Activated naive CD8-positive, alpha-beta T cell treated with anti-CD3 and anti-CD28 coated beads, Interleukin-2, amount 10 ng/mL, durations not matched to agents 7 days and 5 days (primary cell): ENCODE measurements around the gene BRD4. TPM values are rescaled to one million over a fixed set of nuclear protein-coding genes. Genes with fewer than 3 reads are reported as not detected.

Experiments used
- ATAC-seq: fragments of 150-1000 bp; cut with Tn5 transposase; one replicate; pipeline ENCODE4 v1.10.0; 2021; ENCODE audit warnings: low read depth, moderate library complexity
- POLR2A ChIA-PET: fragments of 350-600 bp; sonication (Branson Sonifier 250); formaldehyde crosslinking; loops from one replicate; lab custom pipeline; 2021; ENCODE audit warnings: antibody characterized with exemption; lab: Charles Lee
- DNase-seq: peaks from one replicate; pipeline ENCODE4 v3.0.0; 2021
- H3K27ac Mint-ChIP-seq: one replicate; pipeline ENCODE4 v1.8.0; 2022; ENCODE audit warnings: mild to moderate bottlenecking, mixed read lengths
- H3K27me3 Mint-ChIP-seq: one replicate; pipeline ENCODE4 v1.8.0; 2022; ENCODE audit warnings: mild to moderate bottlenecking, moderate library complexity, mixed read lengths
- H3K36me3 Mint-ChIP-seq: one replicate; pipeline ENCODE4 v1.8.0; 2021; ENCODE audit warnings: mild to moderate bottlenecking, mixed read lengths
- H3K4me1 Mint-ChIP-seq: one replicate; pipeline ENCODE4 v1.8.0; 2021; ENCODE audit warnings: mixed read lengths
- H3K4me3 Mint-ChIP-seq: one replicate; pipeline ENCODE4 v1.8.0; 2022; ENCODE audit warnings: mild to moderate bottlenecking, moderate library complexity, mixed read lengths
- H3K9me3 Mint-ChIP-seq: one replicate; pipeline ENCODE4 v1.8.0; 2021; ENCODE audit warnings: mixed read lengths
- total RNA-seq, 2 experiments: library from RNA; stranded (reverse); gene quantifications; one replicate each; pipeline ENCODE4 v1.2.3, GENCODE V29; 2021

Gene BRD4
- total RNA-seq, 2 experiments from 2014 or later, result 132 to 134 TPM

GRCh38 chr19:15290166-15290565 is 42.2 kb downstream of the BRD4 start:
- Mint-ChIP-seq H3K4me3 (no peak overlapping the region), H3K36me3 (no peaks in the 10 kb centered on the region), H3K27me3 (no peaks in the 10 kb centered on the region), H3K9me3 (no peaks in the 10 kb centered on the region), H3K4me1 (peaks cover 71% of the 10 kb centered on the region), H3K27ac (no peak overlapping the region)
- DNase-seq (no peak), ATAC-seq (no peak)
- POLR2A ChIA-PET, result no interaction called here

- H3K27ac Mint-ChIP-seq, result no peak overlapping the region
- DNase-seq (no peak), ATAC-seq (no peak)
- H3K27me3 Mint-ChIP-seq, result no peaks in the 10 kb centered on the region
- H3K4me3 Mint-ChIP-seq, result peak overlapping the region; percentile 18
- POLR2A ChIA-PET, result interaction anchor here (0.8 kb wide), 1 partner anchor 10 kb away, joined by 3 read pairs; no protein-coding TSS in a partner anchor
- no peaks in the 10 kb centered on the region for H3K36me3 Mint-ChIP-seq
- peaks cover 76% of the 10 kb centered on the region for H3K4me1 Mint-ChIP-seq
- no peaks in the 10 kb centered on the region for H3K9me3 Mint-ChIP-seq
Measured at GRCh38 chr19:15289673-15290072, 42.7 kb downstream of the BRD4 start.

- Mint-ChIP-seq H3K27me3 (no peaks in the 10 kb centered on the region), H3K27ac (peak overlapping the region; percentile 61), H3K36me3 (no peaks in the 10 kb centered on the region), H3K4me3 (peak overlapping the region; percentile 24), H3K9me3 (no peaks in the 10 kb centered on the region), H3K4me1 (peaks cover 80% of the 10 kb centered on the region)
- ATAC-seq (peak; percentile 31), DNase-seq (no peak)
- POLR2A ChIA-PET, result interaction anchor here (1.0 to 1.2 kb wide), 3 partner anchors 10 to 90 kb away, joined by 3 to 8 read pairs (median 5); partner anchors contain the start of gene BRD4
Measured at GRCh38 chr19:15288146-15288963, 44.0 kb downstream of the BRD4 start.

- no peak for ATAC-seq
- Mint-ChIP-seq H3K4me1 (peaks cover 78% of the 10 kb centered on the region), H3K4me3 (peak overlapping the region; percentile 45), H3K9me3 (no peaks in the 10 kb centered on the region), H3K27ac (peak overlapping the region; percentile 36), H3K36me3 (no peaks in the 10 kb centered on the region), H3K27me3 (no peaks in the 10 kb centered on the region)
- POLR2A ChIA-PET, result no interaction called here
- no peak for DNase-seq
Measured at GRCh38 chr19:15287496-15287895, 44.8 kb downstream of the BRD4 start.

- H3K4me1 Mint-ChIP-seq, result peaks cover 77% of the 10 kb centered on the region
- ATAC-seq (no peak), DNase-seq (no peak)
- H3K4me3 Mint-ChIP-seq, result no peak overlapping the region
- POLR2A ChIA-PET, result no interaction called here
- H3K36me3 Mint-ChIP-seq, result no peaks in the 10 kb centered on the region
- H3K9me3 Mint-ChIP-seq, result no peaks in the 10 kb centered on the region
- no peak overlapping the region for H3K27ac Mint-ChIP-seq
- H3K27me3 Mint-ChIP-seq, result no peaks in the 10 kb centered on the region
Measured at GRCh38 chr19:15286688-15287365, 45.5 kb downstream of the BRD4 start.

GRCh38 chr19:15285896-15286591 is 46.3 kb downstream of the BRD4 start:
- no peak for DNase-seq
- ATAC-seq, result no peak
- no peaks in the 10 kb centered on the region for H3K27me3 Mint-ChIP-seq
- no peak overlapping the region for H3K27ac Mint-ChIP-seq
- peaks cover 75% of the 10 kb centered on the region for H3K4me1 Mint-ChIP-seq
- POLR2A ChIA-PET, result no interaction called here
- no peaks in the 10 kb centered on the region for H3K9me3 Mint-ChIP-seq
- H3K4me3 Mint-ChIP-seq, result no peak overlapping the region
- no peaks in the 10 kb centered on the region for H3K36me3 Mint-ChIP-seq

GRCh38 chr19:15284896-15285295 is 47.4 kb downstream of the BRD4 start:
- no peaks in the 10 kb centered on the region for H3K36me3 Mint-ChIP-seq
- H3K4me3 Mint-ChIP-seq, result no peak overlapping the region
- H3K9me3 Mint-ChIP-seq, result no peaks in the 10 kb centered on the region
- POLR2A ChIA-PET, result no interaction called here
- H3K4me1 Mint-ChIP-seq, result peaks cover 67% of the 10 kb centered on the region
- H3K27ac Mint-ChIP-seq, result no peak overlapping the region
- DNase-seq (no peak), ATAC-seq (no peak)
- no peaks in the 10 kb centered on the region for H3K27me3 Mint-ChIP-seq

- Mint-ChIP-seq H3K9me3 (no peaks in the 10 kb centered on the region), H3K27me3 (no peaks in the 10 kb centered on the region), H3K27ac (no peak overlapping the region), H3K36me3 (peaks cover 2% of the 10 kb centered on the region), H3K4me3 (no peak overlapping the region), H3K4me1 (peaks cover 63% of the 10 kb centered on the region)
- DNase-seq (no peak), ATAC-seq (no peak)
- POLR2A ChIA-PET, result no interaction called here
Measured at GRCh38 chr19:15284091-15284490, 48.2 kb downstream of the BRD4 start.

GRCh38 chr19:15283141-15283883 is 49.0 kb downstream of the BRD4 start:
- Mint-ChIP-seq H3K27me3 (no peaks in the 10 kb centered on the region), H3K9me3 (no peaks in the 10 kb centered on the region), H3K4me3 (no peak overlapping the region), H3K4me1 (peaks cover 57% of the 10 kb centered on the region), H3K36me3 (peaks cover 2% of the 10 kb centered on the region), H3K27ac (peak overlapping the region; percentile 71)
- POLR2A ChIA-PET, result interaction anchor here (1.2 kb wide), 2 partner anchors 96 to 136 kb away, joined by 3 read pairs; partner anchors contain the start of genes AKAP8 and AKAP8L
- ATAC-seq (no peak), DNase-seq (no peak)

GRCh38 chr19:15282311-15282705 is 50.0 kb downstream of the BRD4 start:
- no peaks in the 10 kb centered on the region for H3K9me3 Mint-ChIP-seq
- H3K4me1 Mint-ChIP-seq, result peaks cover 48% of the 10 kb centered on the region
- H3K27me3 Mint-ChIP-seq, result no peaks in the 10 kb centered on the region
- H3K36me3 Mint-ChIP-seq, result peaks cover 2% of the 10 kb centered on the region
- ATAC-seq (no peak), DNase-seq (no peak)
- no peak overlapping the region for H3K27ac Mint-ChIP-seq
- POLR2A ChIA-PET, result interaction anchor here (1.2 kb wide), 2 partner anchors 97 to 137 kb away, joined by 3 read pairs; partner anchors contain the start of genes AKAP8 and AKAP8L
- no peak overlapping the region for H3K4me3 Mint-ChIP-seq

- POLR2A ChIA-PET, result no interaction called here
- Mint-ChIP-seq H3K9me3 (no peaks in the 10 kb centered on the region), H3K4me1 (peaks cover 43% of the 10 kb centered on the region), H3K36me3 (peaks cover 2% of the 10 kb centered on the region), H3K4me3 (no peak overlapping the region), H3K27me3 (no peaks in the 10 kb centered on the region), H3K27ac (no peak overlapping the region)
- DNase-seq (no peak), ATAC-seq (no peak)
Measured at GRCh38 chr19:15280915-15281683, 51.2 kb downstream of the BRD4 start.

- ATAC-seq, result no peak
- peak overlapping the region; percentile 31 for H3K27ac Mint-ChIP-seq
- H3K9me3 Mint-ChIP-seq, result no peaks in the 10 kb centered on the region
- POLR2A ChIA-PET, result no interaction called here
- peaks cover 39% of the 10 kb centered on the region for H3K4me1 Mint-ChIP-seq
- peaks cover 2% of the 10 kb centered on the region for H3K36me3 Mint-ChIP-seq
- no peak overlapping the region for H3K4me3 Mint-ChIP-seq
- no peaks in the 10 kb centered on the region for H3K27me3 Mint-ChIP-seq
- DNase-seq, result no peak
Measured at GRCh38 chr19:15280048-15280725, 52.2 kb downstream of the BRD4 start.
